Lower leg skin (tissue), 4 donors: ENCODE results near the gene CDKN2A. TPM values are rescaled to one million over a fixed set of nuclear protein-coding genes. Genes with fewer than 3 reads are reported as not detected.

Experiments used
- DNase-seq, 2 donors: peaks; one replicate each; pipeline ENCODE4 v3.0.0-alpha.2; 2019; ENCODE audit warnings: low spot score in 2 of 2
- H3K4me3 ChIP-seq: fragments of 200-600 bp; sonication (generic); 2 replicates; pipeline ENCODE4 v1.5.1; 2017; ENCODE audit warnings: mild to moderate bottlenecking, low read depth; ENCODE audit not compliant: poor library complexity, severe bottlenecking
- CTCF ChIP-seq, 3 donors: fragments of 450-650 bp; IDR thresholded peaks; one replicate each; pipeline ENCODE4 v1.5.1; 2016; ENCODE audit warnings: antibody characterized with exemption in 3 of 3, mild to moderate bottlenecking in 3 of 3, moderate library complexity in 2 of 3
- POLR2A ChIP-seq, 2 donors: fragments of 450-650 bp; IDR thresholded peaks; one replicate each; pipeline ENCODE4 v1.6.1; 2016 to 2017; ENCODE audit warnings: antibody characterized with exemption in 2 of 2, mild to moderate bottlenecking in 1 of 2, moderate library complexity in 1 of 2
- WGBS, 2 donors: methylation state at CpG; one replicate each; pipeline ENCODE4 v1.1.5; 2018; 5-methylcytosine and 5-hydroxymethylcytosine counted together
- intact Hi-C: fragments of 100-400 bp; cut with DNase I; formaldehyde crosslinking; loops from one replicate; pipeline ENCODE4 v1.15.0; 2023; ENCODE audit warnings: low total_unique reads
- total RNA-seq, 4 donors: library from RNA; depleted of rRNA; stranded (reverse); fragments of >200 nt; gene quantifications; one replicate each; pipeline ENCODE4 v1.1.0, GENCODE V29; 2016

Gene CDKN2A
- total RNA-seq, 4 donors from 2014 or later: 1.8 to 3.9 (median 1.9) TPM; not detected in 1

DNA sequence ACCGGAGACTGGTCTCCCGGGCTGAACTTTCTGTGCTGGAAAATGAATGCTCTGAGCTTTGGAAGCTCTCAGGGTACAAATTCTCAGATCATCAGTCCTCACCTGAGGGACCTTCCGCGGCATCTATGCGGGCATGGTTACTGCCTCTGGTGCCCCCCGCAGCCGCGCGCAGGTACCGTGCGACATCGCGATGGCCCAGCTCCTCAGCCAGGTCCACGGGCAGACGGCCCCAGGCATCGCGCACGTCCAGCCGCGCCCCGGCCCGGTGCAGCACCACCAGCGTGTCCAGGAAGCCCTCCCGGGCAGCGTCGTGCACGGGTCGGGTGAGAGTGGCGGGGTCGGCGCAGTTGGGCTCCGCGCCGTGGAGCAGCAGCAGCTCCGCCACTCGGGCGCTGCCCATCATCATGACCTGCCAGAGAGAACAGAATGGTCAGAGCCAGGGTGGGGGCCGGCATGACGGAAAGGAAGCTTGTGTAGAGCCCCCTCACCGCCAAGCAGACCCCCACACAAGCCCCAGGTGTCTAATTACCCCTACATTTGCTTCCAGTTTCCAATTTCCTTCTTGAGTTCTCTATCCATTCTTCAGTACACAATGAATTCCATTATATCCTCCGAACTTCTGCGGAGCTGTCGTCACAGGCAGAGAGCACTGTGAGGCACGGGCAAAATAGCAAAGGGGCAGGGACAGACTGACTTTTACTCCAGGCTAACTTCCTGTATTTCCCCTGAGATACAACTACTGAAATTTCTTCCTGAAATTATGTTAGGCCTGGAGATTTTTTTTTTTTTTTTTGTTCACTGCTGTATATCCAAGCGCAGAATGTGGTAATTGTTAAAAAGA lies 23.2 kb downstream of the CDKN2A start:
- intact Hi-C loops: no loop called here
- peak in 1 of 2 donors; percentile 81 for DNase-seq
- 11 to 14% methylated on average over 23 to 30 of the region's 45 CpGs for WGBS, 2 donors
- no peak overlapping the region for H3K4me3 ChIP-seq
- TF ChIP-seq POLR2A (IDR thresholded peaks at IDR 0.05) (no peak), CTCF (IDR thresholded peaks at IDR 0.05) (no peak)

DNA sequence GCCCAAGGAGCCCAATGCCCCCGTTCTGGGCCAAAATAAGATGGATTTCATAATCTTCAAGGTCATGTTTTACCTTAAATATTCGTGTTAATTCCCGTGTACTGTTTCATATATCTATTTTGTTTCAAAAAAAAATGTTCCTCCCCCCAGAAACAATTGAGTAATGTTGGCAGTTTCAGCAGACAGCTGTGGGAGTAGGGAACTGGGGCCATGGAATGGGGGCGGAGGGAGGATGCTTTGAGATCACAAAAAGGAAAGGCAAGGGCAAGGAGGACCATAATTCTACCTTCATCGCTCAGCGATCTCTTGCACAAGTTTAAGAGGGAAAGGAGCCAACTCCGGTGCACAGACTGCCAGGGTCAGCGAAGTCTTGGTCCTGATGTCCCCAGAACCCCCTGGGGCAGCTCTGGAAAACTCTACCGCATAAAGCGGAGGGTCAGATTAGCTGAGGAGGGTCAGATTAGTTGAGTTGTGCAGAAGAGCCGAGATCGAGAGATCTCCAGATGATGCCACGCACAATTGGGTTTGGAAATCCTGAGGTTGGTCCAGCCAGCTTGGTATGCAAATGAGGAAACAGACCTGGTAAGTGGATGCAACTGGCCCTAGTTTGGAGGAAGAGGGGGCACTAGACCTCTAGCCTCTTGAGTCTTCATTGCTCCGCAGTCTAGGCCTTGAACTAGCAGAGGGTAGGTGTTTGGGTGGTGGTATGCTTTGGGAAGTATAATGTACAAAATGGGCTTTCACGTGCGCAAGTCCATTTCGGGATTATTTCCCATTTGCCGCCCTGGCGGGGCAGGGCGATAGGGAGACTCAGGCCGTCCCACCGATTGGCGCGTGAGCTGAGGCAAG lies 24.0 kb downstream of the CDKN2A start:
- peak in 1 of 2 donors; percentile 50 for DNase-seq
- intact Hi-C loops: no loop called here
- TF ChIP-seq CTCF (IDR thresholded peaks at IDR 0.05) (no peak), POLR2A (IDR thresholded peaks at IDR 0.05) (no peak)
- WGBS, 2 donors: 14 to 19% methylated on average over 24 of the region's 24 CpGs
- H3K4me3 ChIP-seq: no peak overlapping the region

DNA sequence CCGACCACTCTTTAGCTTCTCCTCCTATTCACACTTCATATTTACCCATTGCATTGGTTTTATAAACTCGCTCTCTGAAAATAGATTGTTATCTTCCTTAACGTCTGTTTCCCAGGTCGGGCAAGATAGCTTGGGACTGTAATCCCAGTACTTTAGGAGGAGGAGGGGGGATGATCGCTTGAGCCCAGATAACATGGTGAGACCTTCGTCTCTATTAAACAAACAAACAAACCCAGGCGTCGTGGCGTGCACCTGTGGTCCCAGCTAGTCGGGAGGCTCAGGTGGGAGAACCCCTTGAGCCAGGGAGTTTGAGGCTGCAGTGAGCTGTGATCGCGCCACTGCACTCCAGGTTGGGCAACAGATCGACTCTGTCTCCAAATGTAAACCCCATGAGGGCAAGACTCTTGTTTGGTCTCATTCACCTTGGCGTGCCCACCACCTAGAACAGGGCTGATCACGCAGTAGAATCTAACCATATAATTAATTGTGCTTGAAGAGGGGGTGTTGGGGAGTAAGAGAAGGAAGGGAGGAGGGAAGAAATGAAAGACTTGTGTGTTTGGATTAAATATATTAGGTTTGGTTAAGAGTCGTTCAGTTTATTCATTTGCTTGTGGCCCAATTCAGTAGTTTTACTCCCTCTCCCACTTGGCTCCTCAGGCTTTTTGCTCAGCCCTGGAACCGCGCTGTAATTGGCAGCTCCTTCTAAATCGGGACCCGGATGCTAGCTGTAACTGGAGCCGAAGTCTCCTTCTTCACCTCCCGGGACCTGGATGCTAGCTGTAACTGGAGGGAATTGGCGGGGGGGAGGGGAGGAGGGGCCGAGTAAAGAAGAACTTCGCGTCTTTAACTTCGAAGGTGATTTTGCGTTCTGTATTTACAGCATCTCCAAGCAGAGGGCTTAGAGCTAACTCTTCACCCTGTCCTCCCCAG lies 24.9 kb downstream of the CDKN2A start:
- no peak overlapping the region for H3K4me3 ChIP-seq
- intact Hi-C loops: no loop called here
- TF ChIP-seq POLR2A (IDR thresholded peaks at IDR 0.05) (no peak), CTCF (IDR thresholded peaks at IDR 0.05) (no peak)
- 12 to 13% methylated on average over 28 of the region's 28 CpGs for WGBS, 2 donors
- peak in 1 of 2 donors; percentile 79 for DNase-seq

DNA sequence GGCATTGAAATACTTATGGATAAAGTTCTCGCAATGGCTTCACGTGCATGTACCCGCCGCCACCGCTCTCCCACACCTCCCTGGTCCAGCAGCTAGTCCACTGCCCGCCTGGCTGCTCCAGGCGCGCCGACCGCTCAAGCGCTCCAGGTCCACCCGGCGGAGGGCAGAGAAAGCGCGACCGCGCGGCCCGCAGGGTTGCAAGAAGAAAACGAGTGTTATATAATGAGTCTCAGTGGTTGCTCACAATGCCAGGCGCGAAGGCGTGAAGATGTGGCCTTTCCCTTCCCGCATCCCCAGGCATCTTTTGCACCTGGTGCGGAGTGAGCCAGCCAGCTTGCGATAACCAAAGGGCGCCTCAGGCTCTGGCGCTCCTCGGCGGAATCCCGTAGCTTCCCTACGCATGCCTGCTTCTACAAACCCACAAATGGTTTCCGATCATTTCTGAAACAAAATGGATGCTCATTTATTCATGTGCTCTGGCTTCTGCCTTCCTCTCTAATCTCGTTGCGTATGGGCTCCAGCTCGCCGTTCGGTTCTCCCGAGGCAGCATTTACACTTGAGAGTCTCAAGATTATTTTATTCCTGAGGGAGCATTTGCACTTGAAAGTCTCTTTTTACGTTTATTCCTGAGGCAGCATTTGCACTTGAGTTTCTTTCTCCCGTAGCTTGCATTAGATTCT lies 25.7 kb downstream of the CDKN2A start:
- DNase-seq: peak in 1 of 2 donors; percentile 78
- intact Hi-C loops: no loop called here
- no peak for TF ChIP-seq CTCF (IDR thresholded peaks at IDR 0.05)
- TF ChIP-seq POLR2A (IDR thresholded peaks at IDR 0.05): no peak
- no peak overlapping the region for H3K4me3 ChIP-seq
- WGBS, 2 donors: 9 to 12% methylated on average over 41 of the region's 41 CpGs

DNA sequence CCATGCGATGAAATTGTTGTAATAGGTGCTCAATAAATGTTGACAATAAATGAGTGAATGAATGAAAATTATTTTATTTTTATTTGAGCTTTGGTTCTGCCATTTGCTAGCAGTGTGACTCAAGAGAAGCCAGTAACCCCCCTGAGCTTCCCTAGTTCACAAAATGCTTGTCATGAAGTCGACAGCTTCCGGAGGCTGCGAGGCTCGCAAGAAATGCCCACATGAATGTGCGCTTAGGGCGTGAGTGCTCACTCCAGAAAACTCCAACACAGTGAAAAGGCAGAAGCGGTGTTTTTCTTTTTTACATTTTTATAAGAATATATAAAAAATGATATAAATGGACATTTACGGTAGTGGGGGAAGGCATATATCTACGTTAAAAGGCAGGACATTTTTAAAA lies 26.5 kb downstream of the CDKN2A start:
- intact Hi-C loops: no loop called here
- peak in 1 of 2 donors; percentile 60 for DNase-seq

More for the DNA sequence above, 26.5 kb downstream of the CDKN2A start:
- H3K4me3 ChIP-seq: no peak overlapping the region
- no peak for TF ChIP-seq POLR2A (IDR thresholded peaks at IDR 0.05)
- no peak for TF ChIP-seq CTCF (IDR thresholded peaks at IDR 0.05)
- WGBS, 2 donors: 29 to 35% methylated on average over 10 of the region's 10 CpGs
